ENCODE results near the gene PACC1.
A peak's percentile ranks its signal among the peaks of the same experiment; 100 is the strongest.
"Not testable (repeated sequence)": the region's sequence is repeated elsewhere in the genome, so short reads cannot be mapped to it uniquely, and the experiment has no call there.

PACC1 gene

GRCh38 chr1:212326541-212326940 is 88.1 kb downstream of the PACC1 start:
- no peak for DNase-seq (ENCODE audit: low spot score)

- DNase-seq (ENCODE audit: low spot score): no peak
These were observed 91.6 kb downstream of the PACC1 start for GRCh38 chr1:212323066-212323465.

- DNase-seq (ENCODE audit: low spot score): not testable (repeated sequence)
These were observed 93.7 kb downstream of the PACC1 start for GRCh38 chr1:212321031-212321430.

GRCh38 chr1:212317916-212318315 is 96.8 kb downstream of the PACC1 start:
- no peak for DNase-seq (ENCODE audit: low spot score)

GRCh38 chr1:212315907-212316306 is 98.8 kb downstream of the PACC1 start:
- peak; percentile 53 for DNase-seq (ENCODE audit: low spot score)

GRCh38 chr1:212315184-212315583 is 99.5 kb downstream of the PACC1 start:
- DNase-seq (ENCODE audit: low spot score): no peak

Measured in hematopoietic multipotent progenitor cell treated with erythropoietin and hydrocortisone succinate and interleukin-3 and kit ligand, for 17 days (in vitro differentiated cells).